ENCODE results near the gene TUBB3. TPM values are rescaled to one million over a fixed set of nuclear protein-coding genes. Genes with fewer than 3 reads are reported as not detected.
"Not testable (repeated sequence)": the region's sequence is repeated elsewhere in the genome, so short reads cannot be mapped to it uniquely, and the experiment has no call there.

The TUBB3 gene
- polyA plus RNA-seq, 10 donors = 4.5 to 14.5 (median 8.7) TPM

DNA sequence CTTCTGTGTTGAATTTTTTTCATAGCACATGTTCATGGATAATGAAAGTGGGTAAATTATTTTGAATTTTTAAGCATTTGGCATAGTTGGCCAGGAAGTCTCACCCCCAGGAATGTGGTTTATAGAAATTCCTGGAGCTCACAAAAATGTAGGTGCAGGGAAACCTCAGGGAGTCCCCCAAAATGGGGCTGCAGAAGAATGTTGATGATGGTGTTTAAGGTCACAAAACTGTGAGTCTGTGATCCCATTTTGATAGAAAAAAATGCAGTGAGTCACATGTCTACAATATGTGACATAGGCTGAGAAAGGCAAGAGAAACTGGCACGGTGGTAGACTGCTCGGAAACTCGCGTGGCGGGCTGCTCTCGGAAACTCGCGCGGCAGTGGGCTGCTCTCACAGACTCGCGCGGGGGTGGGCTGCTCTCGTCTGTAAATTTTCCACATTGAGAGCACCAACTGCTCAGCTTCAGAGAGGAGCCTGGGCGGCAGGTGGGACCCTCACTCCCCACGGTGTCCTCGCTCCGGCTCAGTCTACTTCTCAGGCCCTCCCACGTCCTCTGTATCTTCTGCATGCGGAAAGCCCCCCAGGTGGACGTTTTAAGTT is 23.2 kb upstream of the TUBB3 start:
- DNase-seq = no peak

DNA sequence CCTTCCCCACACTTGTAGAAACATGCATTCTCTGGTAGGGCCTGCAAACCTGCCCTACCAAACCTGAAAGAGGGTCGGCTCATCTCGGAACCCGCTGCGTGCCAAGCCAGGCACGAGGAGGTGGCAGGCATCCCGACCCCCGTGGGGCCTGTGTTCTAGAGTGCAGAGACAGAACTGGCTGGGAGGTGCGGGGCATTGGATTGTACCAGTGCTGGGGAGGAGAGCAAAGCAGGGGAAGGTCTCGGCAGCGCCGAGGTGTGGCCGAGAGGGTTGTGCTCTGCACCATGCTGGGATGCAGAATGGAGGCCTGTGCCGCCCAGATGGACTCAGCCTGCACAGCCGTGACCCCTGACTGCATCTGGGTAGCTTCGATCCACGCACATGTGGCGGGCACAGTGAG is 22.3 kb upstream of the TUBB3 start:
- DNase-seq = no peak

DNA sequence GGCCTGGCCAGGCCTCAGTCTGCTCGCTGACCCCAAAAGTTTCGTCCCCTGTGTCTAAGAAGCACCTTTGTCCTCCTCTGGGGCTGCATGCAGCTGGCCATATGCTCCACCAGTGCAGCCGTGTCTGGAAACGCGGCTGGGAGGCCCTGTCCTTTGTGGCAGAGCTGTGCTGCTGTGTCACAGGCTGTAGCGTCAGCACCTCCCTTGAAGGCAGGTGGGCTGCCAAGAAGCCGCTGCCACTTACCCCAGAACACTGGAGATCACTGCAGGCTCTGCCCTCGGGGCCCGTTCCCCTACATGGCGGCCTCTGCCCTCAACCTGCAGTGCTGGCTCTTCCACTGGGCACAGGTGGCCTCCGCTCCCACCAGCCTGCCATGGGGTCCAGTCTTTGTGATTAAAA is 20.2 kb upstream of the TUBB3 start:
- DNase-seq = no peak

DNA sequence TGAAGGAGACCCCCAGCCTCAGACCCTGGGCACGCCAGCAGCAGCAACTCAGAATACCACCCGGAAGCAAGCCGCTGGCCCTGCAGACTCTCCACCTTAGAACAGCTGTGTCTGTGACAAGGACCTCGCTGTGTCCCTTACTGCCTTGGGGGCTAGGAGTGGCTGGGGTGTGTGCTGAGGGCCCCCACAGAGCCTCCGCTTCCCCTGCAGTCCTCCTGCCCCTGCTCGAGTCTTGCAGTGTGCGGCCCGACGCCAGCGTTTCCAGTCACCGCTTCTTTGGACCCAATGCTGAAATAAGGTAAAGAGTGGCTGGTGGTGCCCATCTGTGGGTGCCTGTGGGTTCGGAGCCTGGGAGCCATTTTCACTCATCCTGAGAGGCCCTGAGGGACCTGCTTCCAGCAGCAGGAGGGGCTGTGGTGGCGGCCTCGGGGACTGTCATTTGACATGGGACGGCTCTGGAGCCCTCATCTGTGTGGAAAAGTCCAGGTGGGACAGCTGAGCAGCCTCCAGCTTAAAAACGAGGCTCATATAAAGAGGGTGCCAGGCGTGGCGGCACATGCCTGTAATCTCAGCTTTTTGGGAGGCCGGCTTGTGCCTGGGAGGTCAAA is 19.1 kb upstream of the TUBB3 start:
- no peak for DNase-seq

DNA sequence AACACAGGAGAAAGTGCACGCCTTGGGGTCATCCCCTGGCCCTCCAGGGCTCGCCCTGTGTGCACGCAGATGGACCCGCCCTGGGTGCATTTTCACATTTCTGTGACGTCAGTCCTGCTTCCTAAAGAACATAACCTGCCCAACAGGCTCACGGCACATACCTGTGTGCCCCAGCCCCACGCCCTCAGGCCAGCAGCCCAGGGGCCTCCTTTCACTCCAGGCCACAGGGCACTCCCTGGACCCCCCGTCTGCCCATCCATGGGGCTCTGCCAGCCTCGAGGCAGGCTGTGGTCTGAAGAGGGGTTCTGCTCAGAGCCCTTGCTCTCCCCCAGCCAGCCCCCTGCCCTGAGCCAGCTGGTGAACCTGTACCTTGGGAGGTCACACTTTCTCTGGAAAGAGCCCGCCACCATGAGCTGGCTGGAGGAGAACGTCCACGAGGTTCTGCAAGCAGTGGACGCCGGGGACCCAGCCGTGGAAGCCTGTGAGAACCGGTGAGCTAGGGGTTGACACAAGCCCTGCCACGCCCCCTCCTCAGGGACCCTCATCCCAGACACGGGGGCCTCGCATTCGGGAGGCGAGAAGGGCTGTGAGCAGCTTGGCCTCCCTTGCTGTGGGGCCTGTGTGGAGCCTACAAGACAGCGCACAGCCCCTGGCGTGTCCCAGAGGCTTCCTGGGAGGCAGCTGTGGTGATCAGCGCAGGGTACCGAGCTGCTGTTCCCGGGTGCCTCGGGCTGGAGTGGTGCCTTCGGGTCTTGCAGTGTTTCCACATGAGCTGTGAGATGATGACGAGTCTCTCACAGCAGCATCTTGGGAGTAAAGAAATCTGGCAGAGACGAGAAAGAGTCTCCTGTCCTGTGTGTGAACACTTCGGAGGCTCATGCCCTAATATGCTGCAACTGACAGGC is 18.3 kb upstream of the TUBB3 start:
- no peak for DNase-seq

DNA sequence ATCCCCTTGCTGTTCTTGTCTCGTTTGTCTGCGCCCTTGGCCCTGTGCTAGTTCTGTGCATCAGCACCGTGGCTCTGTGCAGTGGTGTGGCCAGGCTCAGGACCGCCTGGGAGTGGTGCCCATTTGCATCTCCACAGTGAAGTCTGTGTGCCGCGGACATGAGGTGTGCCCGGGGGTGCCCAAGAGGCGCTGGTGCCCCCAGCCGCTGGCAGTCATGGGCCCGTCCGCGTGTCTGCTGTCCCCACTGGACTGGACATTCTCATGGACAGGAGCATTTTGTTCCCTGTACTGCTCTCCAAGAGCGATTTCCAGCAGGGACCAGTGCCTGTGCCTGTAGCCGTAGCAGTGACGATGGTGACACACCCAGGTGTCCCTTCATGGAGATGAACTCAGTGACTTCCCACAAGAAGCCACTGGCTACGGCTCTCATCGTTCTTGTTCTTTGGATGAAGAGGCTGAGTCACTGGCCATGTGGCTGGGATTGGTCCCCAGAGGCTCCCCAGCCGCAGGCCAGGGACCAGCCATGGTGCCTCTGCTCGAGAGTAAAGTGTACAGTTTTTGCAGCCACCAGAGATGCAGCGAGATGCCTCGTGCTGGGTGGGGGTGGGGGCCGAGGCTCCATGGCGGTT is 17.5 kb upstream of the TUBB3 start:
- DNase-seq = no peak

DNA sequence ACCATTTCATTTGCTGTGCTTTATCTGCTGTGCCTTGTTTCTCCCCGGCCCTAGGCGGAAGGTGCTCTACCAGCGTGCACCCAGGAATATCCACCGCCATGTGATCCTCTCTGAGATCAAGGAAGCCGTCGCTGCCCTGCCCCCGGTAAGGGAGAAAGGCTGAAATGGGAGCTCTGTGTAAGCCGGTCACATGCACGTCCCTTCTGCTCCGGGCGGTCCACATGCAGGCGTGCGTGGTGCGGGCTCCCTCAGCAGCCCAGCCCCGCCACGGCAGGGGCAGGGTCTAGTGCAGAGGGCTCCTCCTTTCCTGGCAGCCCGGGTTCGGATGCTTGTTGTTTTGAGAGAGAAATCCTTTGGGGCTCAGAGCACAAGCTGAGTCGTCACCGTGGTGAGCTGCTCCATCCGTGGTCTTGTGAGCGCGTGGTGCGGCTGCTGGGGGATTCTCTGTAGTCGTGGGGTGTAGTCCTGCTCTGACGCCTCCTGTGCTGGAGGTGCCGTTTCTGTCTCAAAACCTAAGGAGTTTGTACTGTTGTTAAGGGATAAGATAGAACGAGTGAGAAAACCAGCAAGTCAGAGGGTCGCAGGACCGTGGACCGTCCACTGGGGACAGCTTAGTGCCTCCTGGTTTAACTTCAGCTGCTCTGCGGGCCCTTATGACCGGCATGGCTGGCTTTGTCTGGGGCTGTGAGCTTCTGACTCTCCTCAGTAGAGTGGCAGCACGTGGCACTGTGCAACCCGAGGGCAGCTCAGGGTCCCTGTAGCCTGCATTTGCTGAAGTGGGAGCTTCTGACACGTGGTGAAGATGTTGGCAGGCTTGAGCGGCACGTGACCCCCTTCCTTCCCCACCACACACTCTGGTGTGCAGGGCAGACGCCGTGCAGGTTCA is 16.8 kb upstream of the TUBB3 start:
- DNase-seq = no peak

DNA sequence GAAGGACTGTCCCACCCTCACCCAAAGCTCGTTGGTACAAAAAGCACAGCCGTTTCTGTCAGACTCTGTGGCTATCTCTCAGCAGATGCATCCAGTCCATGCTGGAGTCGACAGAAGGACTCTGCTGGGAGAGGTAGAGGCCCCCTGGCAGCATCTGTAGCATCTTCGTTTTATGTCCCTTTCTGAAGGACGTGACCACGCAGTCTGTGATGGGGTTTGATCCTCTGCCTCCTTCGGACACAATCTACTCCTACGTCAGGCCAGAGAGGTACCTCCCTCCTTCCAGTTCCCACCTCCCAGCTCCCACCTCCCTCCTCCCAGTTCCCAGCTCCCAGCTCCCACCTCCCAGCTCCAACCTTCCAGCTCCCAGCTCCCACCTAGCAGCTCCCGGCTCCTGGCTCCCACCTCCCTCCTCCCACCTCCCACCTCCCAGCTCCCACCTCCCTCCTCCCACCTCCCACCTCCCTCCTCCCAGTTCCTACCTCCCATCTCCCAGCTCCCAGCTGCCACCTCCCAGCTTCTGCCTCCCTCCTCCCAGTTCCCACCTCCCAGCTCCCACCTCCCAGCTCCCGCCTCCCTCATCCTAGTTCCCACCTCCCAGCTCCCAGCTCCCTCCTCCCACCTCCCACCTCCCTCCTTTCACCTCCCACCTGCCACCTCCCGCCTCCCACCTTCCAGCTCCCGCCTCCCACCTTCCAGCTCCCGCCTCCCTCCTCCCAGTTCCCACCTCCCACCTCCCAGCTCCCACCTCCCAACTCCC is 15.9 kb upstream of the TUBB3 start:
- no peak for DNase-seq

DNA sequence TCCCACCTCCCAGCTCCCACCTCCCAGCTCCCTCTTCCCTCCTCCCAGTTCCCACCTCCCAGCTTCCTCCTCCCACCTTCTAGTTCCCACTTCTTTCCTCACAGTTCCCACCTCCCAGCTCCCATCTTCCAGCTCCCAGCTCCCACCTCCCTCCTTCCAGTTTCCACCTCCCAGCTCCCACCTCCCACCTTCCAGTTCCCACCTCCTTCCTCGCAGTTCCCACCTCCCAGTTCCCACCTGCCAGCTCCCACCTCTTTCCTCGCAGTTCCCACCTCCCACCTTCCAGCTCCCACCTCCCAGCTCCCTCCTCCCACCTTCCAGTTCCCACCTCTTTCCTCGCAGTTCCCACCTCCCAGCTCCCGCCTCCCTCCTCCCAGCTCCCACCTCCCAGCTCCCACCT is 14.9 kb upstream of the TUBB3 start:
- no peak for DNase-seq

DNA sequence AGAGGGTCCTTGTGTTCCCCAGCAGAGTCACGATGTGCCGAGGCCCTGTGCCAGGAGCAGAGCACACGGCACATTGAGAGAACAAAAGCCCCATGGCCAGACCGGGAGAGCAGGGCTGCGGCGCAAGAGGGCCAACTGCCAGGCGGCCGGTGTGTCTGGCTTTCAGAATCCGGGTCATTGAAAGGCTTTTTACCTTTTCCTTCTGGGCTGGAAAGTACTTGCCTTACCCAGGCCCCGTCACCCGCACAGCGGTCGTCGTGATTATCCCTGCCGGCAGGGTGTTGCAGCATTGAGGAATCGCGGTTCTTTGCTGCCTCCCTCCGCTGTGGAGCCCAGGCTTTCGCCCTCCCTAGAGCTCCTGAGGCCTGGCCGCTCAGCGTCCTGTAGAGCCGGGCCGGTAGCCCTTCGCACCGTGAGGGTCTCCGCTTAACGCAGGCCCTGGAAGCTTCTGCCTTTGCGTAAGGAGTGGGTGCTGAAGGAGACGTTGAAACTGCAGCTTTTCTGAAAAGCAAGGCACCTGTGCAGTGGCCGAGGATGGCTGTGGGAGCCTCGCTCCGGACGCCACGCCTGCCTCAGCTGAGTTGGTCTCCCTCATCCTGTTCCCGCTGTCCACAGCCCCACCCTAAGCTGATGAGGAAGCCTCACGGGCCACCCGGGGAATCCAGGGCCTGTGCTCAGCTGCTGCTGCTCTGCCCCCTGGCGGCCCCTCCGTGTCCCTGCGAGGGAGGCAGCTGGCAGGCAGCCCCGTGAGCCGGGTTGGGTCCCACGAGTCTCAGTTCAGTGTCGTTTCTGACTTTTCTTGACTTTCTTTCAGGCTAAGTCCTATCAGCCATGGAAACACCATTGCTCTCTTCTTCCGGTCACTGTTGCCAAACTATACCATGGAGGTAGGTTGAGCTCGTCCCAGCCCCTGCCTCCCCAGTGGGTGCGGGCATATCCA is 13.1 kb upstream of the TUBB3 start:
- peak; percentile 47 to 81 (median 66) for DNase-seq

DNA sequence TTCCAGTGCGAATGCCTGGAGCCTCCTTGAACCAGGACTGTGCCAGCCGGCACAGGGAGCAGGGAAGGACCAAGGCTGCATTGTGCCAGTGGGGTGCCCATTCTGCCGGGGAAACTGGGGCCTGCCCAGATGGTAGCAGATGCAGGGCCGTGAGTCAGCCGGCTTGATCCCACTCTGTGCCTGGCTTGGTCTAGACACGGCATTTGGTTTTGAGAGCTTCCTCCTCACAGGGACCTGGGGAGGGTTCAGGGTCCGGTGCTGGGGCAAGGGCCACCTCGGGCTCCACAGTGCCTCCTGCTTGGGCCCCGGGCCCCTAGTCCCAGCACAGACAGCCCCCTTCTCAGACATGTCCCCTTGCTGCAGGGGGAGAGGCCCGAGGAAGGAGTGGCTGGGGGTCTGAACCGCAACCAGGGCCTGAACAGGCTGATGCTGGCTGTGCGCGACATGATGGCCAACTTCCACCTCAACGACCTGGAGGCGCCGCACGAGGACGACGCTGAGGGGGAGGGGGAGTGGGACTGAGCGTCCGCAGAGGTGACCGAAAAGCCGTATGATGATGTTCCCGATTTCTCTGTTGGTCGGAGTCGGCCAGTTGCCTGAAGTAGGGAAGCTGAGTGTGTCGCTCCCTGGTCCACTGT is 12.3 kb upstream of the TUBB3 start:
- DNase-seq = no peak

DNA sequence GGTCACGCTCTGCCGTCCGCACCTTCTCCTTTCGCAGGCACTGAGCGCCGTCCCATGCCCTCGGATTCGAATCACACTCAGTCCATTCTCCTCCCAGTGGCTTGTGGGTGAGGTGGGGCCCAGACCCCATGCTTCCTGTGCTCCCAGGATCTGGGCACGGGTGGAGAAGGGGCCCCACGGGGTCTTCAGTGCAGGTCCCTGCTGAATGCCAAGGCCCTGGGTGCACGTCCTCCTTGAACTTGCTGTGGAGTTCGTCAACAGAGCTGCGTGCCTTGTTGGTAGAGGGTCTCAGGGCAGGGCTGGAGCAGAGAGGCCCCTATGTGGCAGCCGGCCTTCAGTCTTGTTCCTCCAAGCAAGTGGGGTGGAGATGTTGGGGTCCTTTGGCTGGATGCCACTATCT is 11.8 kb upstream of the TUBB3 start:
- no peak for DNase-seq

DNA sequence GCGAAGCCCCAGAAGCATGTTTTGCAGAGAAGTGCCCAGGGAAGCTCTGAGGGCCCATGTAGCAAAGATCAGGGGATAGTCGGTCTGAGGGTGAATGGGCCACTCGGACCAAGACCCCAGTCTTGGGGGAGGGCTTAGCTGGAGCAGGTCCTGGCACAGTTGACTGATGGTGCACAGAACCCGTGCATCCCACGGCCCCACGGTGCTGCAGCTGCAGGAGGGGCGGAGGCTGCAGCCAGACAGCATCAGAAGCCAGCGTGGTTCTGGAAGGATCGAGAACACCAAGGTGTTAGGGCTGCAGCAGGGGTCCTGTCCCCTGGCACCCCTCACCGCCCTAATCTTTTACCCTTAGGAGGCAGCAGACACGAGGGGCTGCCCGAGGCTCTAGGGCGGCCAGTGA is 11.0 kb upstream of the TUBB3 start:
- no peak for DNase-seq

DNA sequence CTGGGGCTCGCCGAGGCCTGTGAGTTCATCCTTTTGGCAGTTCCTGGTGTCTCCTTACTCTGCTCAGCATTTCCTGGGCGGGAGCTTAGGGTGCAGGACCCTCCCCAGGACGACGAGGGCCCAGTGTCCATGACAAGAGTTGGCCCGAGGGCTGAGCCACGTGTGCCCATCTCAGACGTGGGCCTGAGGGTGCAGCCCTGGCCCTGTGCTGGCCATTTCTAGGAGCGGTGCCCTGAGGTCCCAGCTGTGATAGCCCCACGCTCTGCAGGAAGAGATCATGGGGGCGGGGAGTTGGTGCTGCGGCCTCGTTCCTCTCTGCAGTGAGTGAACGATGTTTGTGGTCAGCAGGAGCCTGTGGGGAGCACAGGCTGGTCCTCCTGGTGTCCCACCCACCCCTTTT is 10.5 kb upstream of the TUBB3 start:
- no peak for DNase-seq

DNA sequence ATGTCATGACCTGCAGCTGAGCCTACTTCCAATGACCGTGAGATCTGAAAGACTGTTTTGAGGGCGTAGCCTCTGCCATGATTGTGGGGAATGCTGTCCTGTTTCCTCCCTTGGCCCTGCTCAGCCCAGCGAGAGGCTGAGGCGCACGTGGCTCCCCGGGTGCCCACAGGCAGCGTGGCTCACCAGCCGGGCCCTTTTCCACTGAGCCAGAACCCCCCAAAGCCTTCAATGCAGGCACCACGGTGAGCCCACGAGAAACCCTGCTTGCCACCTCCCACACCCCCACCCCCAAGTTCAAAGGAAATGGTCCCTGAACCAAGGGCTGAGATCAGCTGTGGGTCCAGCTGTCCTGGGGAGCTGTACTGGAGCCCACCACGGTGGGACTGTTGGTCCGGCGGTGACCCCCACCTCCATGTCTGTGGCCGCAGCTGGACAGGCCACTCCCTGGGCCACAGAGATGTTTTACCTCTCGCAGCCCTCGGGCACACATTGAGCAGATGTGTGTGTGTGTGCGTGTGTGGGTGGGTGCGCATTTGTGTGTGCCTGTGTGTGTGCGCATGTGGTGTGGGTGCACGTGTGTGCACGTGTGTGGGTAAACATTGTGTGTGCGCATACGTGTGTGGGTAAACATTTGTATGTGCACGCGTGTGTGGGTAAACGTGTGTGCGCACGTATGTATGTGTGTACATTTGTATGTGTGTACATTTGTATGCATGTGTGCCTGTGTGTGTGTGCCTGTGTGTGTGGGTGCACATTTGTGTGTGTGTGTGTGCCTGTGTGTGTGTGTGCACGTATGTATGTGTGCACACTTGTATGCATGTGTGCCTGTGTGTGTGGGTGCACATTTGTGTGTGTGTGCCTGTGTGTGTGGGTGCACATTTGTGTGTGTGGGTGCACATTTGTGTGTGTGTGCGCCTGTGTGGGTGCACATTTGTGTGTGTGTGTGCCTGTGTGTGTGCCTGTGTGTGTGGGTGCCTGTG is 9.4 kb upstream of the TUBB3 start:
- DNase-seq = no peak

DNA sequence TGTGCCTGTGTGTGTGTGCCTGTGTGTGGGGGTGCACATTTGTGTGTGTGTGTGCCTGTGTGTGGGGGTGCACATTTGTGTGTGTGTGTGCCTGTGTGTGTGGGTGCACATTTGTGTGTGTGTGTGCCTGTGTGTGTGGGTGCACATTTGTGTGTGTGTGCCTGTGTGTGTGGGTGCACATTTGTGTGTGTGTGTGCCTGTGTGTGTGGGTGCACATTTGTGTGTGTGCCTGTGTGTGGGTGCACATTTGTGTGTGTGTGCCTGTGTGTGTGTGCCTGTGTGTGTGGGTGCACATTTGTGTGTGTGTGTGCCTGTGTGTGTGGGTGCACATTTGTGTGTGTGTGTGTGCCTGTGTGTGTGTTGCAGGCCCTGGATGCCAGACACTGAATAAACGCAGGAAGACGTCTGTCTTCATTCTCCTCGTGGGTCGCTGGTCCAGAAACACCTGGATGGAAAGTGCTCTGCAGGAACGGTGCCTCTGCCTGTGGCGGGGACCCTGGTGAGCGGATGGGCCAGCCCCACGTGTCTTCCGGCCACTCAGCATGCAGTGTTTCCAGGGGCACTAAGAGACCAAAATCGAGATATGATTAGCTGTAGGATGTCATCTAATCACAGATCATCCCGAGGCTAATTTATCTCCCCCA is 8.4 kb upstream of the TUBB3 start:
- DNase-seq = not testable (repeated sequence)
